ENCODE results near the gene STUB1.

DNA sequence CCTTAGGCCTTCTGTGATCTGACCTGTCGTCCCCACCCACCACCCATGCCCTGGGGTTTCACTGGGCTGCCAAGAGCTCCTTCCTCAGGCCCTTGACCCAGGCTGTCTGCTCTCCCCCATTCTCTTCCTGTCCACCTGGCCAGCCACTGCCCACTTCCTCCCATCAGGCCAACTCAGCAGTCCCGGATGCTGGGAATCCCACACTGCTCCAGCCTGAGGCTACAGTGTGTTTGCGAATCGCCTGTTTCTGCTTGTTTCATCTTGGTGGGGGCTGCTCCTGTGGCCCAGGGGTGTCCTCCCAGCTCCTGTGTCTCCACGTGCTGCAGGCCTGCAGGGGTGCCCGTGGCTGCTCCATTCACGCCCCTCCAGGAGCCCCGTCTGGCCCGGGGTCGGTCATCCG is 33.9 kb downstream of the STUB1 start:
- TF ChIP-seq POLR2A (IDR thresholded peaks at IDR 0.05; ENCODE audit: borderline replicate concordance, extremely low read depth, insufficient read depth, insufficient read length) (no peak), JUND (IDR thresholded peaks at IDR 0.05) (no peak), ZNF274 (IDR thresholded peaks at IDR 0.05; ENCODE audit: low read depth, low read length) (no peak), EZH2phosphoT487 (IDR thresholded peaks at IDR 0.05; ENCODE audit: borderline replicate concordance) (no peak)
- TF ChIP-seq, protein P1, sequence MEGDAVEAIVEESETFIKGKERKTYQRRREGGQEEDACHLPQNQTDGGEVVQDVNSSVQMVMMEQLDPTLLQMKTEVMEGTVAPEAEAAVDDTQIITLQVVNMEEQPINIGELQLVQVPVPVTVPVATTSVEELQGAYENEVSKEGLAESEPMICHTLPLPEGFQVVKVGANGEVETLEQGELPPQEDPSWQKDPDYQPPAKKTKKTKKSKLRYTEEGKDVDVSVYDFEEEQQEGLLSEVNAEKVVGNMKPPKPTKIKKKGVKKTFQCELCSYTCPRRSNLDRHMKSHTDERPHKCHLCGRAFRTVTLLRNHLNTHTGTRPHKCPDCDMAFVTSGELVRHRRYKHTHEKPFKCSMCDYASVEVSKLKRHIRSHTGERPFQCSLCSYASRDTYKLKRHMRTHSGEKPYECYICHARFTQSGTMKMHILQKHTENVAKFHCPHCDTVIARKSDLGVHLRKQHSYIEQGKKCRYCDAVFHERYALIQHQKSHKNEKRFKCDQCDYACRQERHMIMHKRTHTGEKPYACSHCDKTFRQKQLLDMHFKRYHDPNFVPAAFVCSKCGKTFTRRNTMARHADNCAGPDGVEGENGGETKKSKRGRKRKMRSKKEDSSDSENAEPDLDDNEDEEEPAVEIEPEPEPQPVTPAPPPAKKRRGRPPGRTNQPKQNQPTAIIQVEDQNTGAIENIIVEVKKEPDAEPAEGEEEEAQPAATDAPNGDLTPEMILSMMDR (IDR thresholded peaks at IDR 0.05 in 2 of 3, conservative IDR thresholded peaks at IDR 0.05 in 1 of 3; ENCODE audit: borderline replicate concordance in 1 of 3, insufficient read depth in 1 of 3, low read depth in 2 of 3, low read length in 2 of 3), result no peak
